ENCODE measurements around the gene KCNN3.
A peak's percentile ranks its signal among the peaks of the same experiment; 100 is the strongest.

Gene KCNN3

DNA sequence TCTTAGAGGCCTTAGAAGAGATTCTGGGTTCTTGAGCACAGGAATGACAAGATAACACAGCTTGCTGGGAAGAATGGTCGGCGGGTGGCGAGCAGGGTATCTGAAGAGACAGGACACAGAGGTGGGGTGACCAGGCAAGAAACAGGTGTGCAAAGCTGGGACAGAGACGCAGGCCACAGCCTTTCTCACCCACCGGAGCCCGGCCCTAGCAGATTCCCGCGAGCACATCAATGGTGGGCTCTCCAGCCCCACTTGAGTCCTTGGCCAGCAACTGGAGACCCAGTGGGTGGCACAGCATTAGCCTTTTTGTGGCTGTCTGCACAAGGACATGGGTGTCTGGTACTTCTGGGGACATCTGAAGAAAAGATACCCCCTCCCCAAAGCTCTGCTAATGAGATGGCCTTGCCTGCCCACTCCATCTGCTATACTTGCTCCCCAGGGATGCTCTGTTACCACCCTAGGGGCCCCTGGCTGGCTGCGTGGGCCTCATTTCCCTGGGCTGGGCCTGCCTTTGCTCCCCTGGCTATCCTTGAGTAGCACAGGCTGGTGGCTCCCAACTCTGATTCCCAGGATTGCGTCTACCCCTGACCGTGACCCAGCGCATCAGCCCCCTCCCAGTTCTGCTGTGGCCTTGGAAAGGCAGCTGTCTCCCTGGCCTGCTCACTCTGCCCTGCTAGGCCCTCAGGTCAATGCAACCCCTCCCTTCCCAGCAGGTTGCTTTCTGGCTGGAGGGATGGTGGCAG lies 134.8 kb downstream of the KCNN3 start:
- intact Hi-C loops (cut with DNase I) = no loop called here
- peak in 1 of 42 donors; percentile 7 for DNase-seq

GRCh38 chr1:154733621-154734020 lies 136.5 kb downstream of the KCNN3 start:
- intact Hi-C loops (cut with DNase I) = no loop called here
- no peak for DNase-seq

DNA sequence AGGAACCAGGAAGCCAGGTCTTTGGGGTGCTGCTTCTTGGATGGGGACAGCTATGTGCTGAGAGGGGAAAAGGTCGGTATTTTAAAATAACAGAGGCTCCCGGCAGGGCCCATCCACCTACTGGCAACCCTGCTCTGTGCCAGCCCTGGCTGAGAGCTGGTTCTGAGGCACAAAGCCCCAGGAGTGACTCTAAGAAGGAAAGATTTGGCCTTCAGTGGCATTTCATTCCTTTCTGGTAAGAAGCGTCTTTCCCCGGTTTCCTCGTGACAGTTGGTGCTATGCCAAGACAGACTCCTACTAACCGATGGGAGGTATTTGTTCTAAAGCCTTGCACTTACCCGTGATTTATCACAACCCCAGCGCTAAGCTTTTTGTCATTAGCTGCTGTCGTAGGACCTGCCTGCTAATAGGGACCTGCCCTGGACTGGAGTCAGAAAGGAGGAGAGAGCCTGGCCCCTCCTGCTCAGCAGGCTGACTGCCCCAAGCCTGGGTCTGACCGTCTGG lies 139.0 kb downstream of the KCNN3 start:
- DNase-seq = peak in 27 of 42 donors; percentile 35 to 84 (median 62)
- intact Hi-C loops (cut with DNase I) = no loop called here

GRCh38 chr1:154730259-154730658 lies 139.8 kb downstream of the KCNN3 start:
- DNase-seq = peak in 3 of 42 donors; percentile 33 to 60 (median 40)
- intact Hi-C loops (cut with DNase I) = no loop called here

DNA sequence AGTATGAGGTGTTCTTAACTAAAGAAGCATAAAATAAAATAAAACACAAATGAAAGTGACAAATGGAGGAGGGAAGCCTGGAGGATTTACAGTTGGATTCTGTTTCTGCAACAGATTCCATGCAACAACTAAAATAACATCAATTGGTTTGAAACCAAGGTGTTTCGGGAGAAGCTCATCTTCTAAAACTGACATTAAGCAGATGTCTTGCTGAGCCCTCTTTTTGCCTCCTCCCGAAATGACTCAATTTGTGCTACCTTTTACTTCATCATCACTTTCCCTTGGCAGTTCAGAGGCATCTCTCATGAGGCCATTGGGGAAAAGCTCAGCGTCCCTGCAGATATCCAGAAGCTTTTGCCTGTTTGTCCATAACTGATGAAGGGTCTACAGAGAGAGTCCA lies 140.5 kb downstream of the KCNN3 start:
- DNase-seq = no peak
- intact Hi-C loops (cut with DNase I) = no loop called here

DNA sequence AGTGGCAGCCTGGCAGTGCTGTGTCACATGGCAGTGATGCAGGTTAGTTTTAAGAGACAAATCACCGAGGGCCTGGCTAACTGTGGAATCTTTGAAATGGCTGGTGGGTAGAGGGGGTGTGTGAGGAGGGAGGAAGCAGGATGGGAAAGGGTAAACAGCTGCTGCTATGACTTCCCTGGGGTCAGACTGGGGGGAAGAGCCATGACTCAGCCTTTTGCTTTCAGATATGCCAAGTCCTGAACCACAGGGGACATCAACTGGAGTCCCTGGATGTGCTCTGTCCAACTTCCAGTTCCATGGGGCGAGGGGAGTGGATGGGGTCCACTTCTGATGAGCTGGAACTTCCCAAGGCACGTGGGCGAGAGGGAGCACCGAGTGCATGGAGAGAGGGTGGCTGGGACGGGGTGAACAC lies 141.0 kb downstream of the KCNN3 start:
- intact Hi-C loops (cut with DNase I) = no loop called here
- peak in 1 of 42 donors; percentile 9 for DNase-seq

DNA sequence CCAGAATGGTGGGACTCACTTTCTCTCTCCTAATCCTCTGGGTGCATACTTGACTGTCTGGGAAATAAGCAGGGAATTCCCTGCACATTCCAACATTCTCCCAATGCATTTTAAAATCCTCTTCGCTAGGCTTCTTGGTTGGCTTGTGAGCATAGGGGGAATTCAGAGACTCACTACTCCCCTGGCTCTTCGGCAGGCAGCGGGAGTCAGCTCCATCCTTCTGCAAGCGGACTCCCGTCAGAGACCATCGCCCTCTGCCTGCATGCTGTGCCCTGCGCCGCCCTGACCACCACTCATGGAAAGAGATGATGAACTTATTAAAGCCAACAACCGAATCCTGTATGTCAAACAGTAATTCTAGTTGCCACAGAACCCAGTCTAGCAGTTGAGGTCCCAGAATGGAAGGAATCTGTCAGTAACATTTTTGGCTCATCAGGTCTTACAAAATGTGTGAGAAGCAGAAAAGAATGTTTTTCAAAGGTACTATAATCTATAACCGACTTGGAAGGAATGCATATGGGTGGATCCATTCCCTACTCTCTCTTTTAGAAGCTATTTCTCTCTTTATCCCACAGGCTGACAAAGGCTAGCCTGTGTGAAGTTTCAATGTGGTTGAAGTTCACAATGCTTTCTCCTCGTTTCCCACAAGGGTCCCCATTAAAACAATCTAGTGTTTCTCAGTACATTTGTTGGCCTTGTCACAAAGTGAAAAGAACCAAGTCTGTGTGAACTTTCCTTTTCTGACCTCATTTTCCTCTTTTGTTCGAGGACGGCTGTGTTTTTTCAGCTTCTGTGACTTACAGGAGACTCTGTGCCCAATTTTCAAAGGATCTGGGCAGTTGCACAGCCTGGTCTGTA lies 143.0 kb downstream of the KCNN3 start:
- intact Hi-C loops (cut with DNase I) = no loop called here
- DNase-seq = peak in 1 of 42 donors; percentile 32

- intact Hi-C loops (cut with DNase I) = no loop called here
These were observed 143.6 kb downstream of the KCNN3 start for GRCh38 chr1:154726443-154726842.

DNA sequence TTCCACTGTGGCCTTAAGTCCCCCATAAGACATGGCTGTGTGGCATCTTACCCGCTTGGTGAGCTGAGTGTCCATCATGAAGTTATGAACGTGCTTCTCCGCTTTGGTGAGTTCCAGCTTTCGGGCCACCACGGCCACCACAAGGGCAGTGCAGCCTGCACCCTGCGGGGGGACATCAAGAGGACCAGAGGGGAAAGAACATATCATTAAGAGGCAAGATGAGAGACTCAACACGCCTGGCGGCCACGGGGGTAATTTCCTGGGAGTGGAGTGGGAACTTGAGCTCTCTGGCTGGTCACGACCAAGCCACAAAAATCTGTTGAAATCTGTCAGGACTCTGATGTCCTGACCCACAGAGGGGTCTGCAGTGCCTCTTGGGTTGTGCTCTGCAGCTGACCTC lies 144.2 kb downstream of the KCNN3 start:
- DNase-seq = no peak
- intact Hi-C loops (cut with DNase I) = no loop called here

More at GRCh38 chr1:154726443-154726842, 143.6 kb downstream of the KCNN3 start:
- DNase-seq = peak in 26 of 42 donors; percentile 21 to 83 (median 54)

DNA sequence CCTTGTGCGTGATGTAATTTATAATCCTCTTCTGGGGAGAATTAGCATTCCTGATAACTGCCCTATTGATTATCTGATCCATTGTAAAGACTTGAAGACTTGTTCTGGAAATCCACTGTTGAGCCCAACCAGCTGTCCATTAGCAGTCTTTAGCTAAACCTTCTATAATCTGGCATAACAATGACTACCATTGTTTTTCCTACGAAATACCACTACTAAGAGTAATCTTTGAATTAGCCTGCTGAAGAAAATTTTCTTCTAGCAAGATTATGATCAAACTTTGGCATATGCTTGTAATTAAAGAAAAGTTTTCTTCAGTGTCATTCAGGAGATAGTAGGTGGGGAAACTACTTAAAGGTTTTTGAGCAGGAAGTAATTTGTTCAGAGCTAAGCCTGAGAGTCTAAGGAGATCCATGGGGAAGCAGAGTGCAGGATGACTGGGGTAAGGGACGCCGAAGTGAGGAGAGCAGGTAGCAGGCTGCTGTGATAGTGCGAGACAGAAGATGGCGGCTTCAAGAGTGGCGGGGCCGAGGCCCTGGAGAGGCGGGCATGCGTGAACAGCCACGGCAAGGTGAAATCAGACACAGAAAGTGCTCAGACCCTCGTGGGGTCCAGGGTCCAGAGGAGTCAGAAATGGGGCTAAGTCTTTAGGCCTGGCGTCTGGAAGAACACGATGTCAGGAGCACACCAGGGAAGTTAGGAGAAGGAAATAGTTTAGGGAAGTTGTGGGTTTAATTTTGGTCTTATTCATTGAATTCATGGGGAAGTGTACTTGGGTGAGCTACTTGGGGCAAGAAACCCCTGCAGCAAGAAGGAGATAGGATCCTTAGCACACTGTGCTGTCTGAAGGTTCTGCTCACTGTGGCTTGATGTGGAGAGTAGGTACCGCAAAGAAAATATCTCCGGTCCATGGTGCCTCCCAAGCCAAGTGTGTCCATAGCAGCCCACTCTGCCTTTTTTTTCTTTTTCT lies 149.5 kb downstream of the KCNN3 start:
- intact Hi-C loops (cut with DNase I) = no loop called here
- DNase-seq = no peak

GRCh38 chr1:154719586-154720327 lies 150.3 kb downstream of the KCNN3 start:
- DNase-seq = no peak
- intact Hi-C loops (cut with DNase I) = no loop called here

DNA sequence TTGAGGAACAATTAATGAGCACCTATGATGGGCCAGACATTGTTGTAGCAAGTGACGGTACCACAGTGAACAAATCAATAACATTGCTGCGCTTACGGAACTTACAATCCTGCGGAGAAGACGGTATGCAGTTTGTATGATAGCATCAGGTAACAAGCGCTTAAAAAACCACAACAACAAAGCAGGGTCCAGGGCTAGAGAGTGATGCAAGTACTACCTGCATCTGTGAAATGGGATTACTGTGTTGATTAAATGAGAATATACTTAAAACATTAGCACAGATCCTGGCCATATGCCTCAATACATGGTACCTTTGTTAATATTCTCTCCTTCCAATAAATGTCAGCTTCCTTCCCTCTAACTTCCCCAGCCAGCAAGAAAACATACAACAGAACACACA lies 151.5 kb downstream of the KCNN3 start:
- DNase-seq = no peak
- intact Hi-C loops (cut with DNase I) = no loop called here

GRCh38 chr1:154717528-154717924 lies 152.6 kb downstream of the KCNN3 start:
- DNase-seq = no peak
- intact Hi-C loops (cut with DNase I) = no loop called here

DNA sequence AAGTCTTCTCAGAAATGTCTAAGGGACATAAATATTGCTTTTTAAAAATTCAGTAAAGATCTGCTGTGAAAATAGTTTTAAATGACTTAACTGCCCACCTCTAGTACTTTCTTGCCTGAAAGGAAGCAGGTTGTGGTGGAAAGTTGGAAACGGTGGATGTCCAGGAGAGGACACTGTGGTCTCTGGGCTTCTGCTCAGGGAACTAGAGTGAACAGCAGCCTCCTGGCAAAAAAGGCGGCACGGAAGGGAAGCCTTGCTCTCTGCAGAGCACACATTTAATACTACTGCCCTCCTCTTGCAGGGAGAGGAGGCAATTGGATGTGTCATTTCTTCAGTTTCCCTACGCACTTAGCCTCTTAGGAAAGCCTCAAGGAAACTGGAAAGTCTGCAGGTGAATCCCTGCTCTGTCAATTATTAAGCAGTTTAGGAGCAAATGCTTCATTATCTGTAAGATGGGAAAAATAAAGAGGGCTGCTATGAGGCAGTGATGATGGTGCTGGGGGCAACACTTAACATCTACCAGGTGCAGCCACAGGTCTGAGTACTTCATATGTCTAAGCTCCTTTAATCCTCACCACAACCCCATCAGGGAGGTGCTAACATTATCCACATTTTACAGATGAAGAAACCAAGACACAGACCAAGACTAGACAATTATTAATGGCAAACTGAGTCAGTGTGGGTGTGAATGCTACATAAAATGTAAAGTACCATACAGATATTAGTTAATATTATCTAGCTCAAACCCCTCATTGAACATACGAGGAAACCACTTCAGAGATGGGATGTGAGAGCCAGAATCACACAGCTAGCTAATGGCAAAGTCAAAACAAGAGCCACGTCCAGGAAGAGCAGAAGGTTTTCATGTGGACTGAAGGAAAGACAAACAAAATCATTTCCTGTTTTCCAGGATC lies 153.2 kb downstream of the KCNN3 start:
- intact Hi-C loops (cut with DNase I) = no loop called here
- DNase-seq = peak in 7 of 42 donors; percentile 31 to 64 (median 52)

- no peak for DNase-seq
- intact Hi-C loops (cut with DNase I) = no loop called here
These were observed 154.1 kb downstream of the KCNN3 start for GRCh38 chr1:154716011-154716410.

GRCh38 chr1:154715385-154715784 lies 154.7 kb downstream of the KCNN3 start:
- intact Hi-C loops (cut with DNase I) = no loop called here
- DNase-seq = no peak

DNA sequence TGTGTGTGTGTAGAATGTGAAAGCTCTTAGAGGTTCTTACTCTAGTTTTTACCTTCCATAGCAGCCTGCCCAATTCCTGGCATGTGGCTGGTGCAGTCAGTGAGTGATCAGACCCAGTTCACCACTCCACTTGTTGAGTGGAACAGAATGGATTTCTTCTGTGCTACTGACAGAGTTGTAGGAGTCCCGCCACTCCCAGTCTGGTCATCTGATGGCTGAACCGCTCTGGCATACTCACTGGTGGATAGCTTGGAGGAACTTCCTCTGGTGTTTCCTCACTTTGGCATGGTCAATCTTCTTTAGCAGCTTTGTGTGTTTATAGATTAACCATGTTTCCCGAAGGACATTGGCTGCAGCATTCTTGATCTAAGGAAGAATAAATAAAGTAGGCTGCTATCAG lies 155.4 kb downstream of the KCNN3 start:
- intact Hi-C loops (cut with DNase I) = no loop called here
- no peak for DNase-seq

All from head of caudate nucleus (tissue), 42 donors.